Vagina (tissue), 2 donors: ENCODE results near the gene FKBP15.
"Not testable (repeated sequence)": the region's sequence is repeated elsewhere in the genome, so short reads cannot be mapped to it uniquely, and the experiment has no call there.

Experiments used
- POLR2A ChIP-seq, 2 donors: fragments of 450-650 bp; IDR thresholded peaks; one replicate each; pipeline ENCODE4 v1.6.1; 2017; ENCODE audit warnings: antibody characterized with exemption in 2 of 2, mild to moderate bottlenecking in 2 of 2, moderate library complexity in 2 of 2
- TF ChIP-seq, protein P1 (sequence below), 3 experiments: fragments of 450-650 bp in 2 of 3; fragments of 200-600 bp in 1 of 3; sonication (generic) in 1 of 3; IDR thresholded peaks; one replicate each; pipeline ENCODE4 v1.5.1; 2017 to 2019; ENCODE audit warnings: antibody characterized with exemption in 3 of 3, mild to moderate bottlenecking in 2 of 3, moderate library complexity in 2 of 3

DNA sequence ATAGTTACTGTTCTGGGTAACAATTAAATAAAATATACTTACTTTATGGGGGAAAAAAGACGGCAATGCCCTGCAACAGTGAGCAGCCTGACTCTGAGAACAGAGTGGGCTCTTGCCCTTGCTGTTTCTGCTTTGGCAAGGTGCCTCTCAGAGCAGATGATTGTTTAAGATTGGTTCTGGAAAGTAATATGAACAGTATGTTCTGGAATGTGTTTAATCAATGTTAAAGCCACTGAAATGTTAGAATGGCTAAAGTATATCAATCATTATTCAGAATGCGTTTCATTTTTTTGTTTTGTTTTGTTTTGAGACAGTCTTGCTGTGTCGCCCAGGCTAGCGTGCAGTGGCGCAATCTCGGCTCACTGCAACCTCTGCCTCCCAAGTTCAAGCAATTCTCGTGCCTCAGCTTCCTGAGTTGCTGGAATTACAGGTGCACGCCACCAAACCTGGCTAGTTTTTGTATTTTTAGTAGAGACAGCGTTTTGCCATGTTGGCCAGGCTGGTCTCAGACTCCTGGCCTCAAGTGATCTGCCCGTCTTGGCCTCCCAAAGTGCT is 14.7 kb upstream of the FKBP15 start:
- TF ChIP-seq, protein P1, sequence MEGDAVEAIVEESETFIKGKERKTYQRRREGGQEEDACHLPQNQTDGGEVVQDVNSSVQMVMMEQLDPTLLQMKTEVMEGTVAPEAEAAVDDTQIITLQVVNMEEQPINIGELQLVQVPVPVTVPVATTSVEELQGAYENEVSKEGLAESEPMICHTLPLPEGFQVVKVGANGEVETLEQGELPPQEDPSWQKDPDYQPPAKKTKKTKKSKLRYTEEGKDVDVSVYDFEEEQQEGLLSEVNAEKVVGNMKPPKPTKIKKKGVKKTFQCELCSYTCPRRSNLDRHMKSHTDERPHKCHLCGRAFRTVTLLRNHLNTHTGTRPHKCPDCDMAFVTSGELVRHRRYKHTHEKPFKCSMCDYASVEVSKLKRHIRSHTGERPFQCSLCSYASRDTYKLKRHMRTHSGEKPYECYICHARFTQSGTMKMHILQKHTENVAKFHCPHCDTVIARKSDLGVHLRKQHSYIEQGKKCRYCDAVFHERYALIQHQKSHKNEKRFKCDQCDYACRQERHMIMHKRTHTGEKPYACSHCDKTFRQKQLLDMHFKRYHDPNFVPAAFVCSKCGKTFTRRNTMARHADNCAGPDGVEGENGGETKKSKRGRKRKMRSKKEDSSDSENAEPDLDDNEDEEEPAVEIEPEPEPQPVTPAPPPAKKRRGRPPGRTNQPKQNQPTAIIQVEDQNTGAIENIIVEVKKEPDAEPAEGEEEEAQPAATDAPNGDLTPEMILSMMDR (IDR thresholded peaks at IDR 0.05) = not testable (repeated sequence)
- not testable (repeated sequence) for TF ChIP-seq POLR2A (IDR thresholded peaks at IDR 0.05)
